Omental fat pad (tissue), 4 donors: ENCODE measurements around the gene MAP4K3. TPM values are rescaled to one million over a fixed set of nuclear protein-coding genes. Genes with fewer than 3 reads are reported as not detected.
"Not testable (repeated sequence)": the region's sequence is repeated elsewhere in the genome, so short reads cannot be mapped to it uniquely, and the experiment has no call there.

Experiments used
- ATAC-seq: fragments of 150-250 bp; one replicate; pipeline ENCODE4 v1.9.1; 2016; ENCODE audit warnings: mild to moderate bottlenecking, moderate library complexity; ENCODE audit not compliant: low FRiP score
- DNase-seq: peaks from one replicate; pipeline ENCODE4 v3.0.0-alpha.2; 2019; ENCODE audit warnings: low spot score
- CTCF ChIP-seq, 3 donors: fragments of 450-650 bp; IDR thresholded peaks; one replicate each; pipeline ENCODE4 v1.5.1; 2016 to 2017; ENCODE audit warnings: antibody characterized with exemption in 3 of 3, mild to moderate bottlenecking in 3 of 3, moderate library complexity in 2 of 3
- total RNA-seq, 4 donors: library from RNA; depleted of rRNA; stranded (reverse); fragments of >200 nt; gene quantifications; one replicate each; pipeline ENCODE4 v1.1.0, GENCODE V29; 2016

The MAP4K3 gene
- total RNA-seq, 4 donors from 2014 or later = 45.9 to 93.7 (median 66.1) TPM

- no peak for DNase-seq
- TF ChIP-seq CTCF (IDR thresholded peaks at IDR 0.05) = no peak
- no peak for ATAC-seq
Measured at GRCh38 chr2:39246382-39246980, 190.6 kb downstream of the MAP4K3 start.

DNA sequence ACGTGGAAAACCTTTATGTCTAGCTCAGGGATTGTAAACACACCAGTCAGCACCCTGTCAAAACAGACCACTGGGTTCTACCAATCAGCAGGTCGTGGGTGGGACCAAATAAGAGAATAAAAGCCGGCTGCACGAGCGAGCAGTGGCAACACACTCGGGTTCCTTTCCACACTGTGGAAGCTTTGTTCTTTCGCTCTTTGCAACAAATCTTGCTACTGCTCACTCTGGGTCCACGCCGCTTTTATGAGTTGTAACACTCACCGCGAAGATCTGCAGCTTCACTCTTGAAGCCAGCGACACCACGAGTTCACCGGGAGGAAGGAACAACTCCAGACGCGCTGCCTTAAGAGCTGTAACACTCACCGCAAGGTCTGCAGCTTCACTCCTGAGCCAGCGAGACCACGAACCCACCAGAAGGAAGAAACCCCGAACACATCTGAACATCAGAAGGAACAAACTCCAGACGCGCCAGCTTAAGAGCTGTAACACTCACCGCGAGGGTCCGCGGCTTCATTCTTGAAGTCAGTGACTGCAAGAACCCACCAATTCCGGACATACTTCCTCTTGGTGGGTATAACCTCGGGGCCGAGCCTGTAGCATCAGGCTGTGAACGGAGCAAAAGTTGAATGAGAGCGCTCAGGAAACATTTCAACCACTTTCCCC, 192.0 kb downstream of the MAP4K3 start:
- ATAC-seq, DNase-seq: not testable (repeated sequence)

- ATAC-seq, DNase-seq: not testable (repeated sequence)
Measured at GRCh38 chr2:39244241-39244862, 192.7 kb downstream of the MAP4K3 start.

DNA sequence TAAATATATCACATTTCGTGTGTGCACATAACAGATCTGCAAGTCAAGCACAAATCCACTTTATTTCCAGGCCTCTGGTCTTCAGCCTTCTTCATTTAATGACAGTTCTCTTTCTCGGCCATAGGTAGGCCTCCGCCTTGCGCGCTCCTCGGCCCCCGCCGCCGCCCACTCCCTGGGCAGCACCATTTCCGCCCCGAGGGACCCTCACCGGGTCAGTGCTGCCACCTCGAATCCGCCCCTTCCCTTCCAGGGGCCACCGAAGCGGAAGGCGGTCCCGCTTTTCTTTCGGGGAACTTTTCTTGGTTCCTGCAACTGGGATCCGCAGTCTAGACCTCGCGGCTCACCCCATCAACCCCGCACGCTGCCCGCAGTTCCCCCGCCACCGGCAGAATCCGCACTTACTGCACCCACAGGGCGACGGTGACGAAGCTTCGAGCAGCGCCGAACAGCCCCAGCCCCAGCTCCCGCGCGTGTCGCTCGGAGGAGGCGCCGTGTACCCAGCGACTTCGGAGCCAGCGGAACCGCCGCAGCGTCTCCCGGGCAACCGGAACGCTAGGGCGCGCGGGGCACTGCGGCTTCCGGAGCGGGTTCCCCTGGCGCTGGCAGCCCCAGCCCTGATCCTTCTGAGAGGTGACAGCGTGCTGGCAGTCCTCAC, 193.5 kb downstream of the MAP4K3 start, which contains the start of gene CDKL4:
Gene CDKL4 (minus strand): TSS at position 502 of the 655 bp plus-strand sequence.
- DNase-seq (no peak), ATAC-seq (no peak)
- no peak for TF ChIP-seq CTCF (IDR thresholded peaks at IDR 0.05)

DNA sequence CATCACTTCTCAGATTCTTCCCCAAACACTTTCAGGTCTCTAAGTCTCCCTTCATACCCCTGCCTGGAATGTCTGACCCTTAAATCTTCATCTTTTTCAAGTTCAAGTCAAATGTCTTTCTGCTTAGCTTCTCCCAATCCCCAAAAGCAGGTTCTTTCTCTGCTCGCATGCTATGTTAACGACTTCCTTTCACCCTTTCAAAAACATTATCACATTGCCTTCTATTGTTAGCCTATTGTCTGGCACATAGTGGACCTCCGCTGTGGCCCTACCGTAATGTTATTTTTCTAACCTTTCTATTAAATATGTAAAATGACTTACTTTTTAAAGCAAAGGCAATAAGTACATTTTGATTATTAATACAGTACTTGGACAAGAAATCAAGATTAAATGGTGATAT, 195.5 kb downstream of the MAP4K3 start:
- no peak for ATAC-seq
- DNase-seq = no peak
- no peak for TF ChIP-seq CTCF (IDR thresholded peaks at IDR 0.05)

DNA sequence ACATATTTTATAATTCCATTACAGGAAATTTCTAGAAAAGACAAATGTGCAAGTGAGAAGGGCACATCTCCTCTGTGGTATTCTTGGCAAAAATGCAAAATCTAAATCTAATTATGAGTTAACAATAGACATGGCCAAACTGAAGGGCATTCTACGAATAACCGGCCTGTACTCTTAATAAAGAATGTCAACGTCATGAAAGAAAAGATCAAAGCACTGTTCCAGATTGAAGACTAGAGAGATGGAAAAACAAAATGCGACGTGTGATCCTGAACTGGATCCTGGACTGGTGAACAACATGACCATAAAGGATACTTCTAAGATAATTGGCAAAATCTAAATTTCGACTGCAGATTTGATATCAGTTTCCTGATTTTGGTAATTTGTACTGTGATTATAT, 196.3 kb downstream of the MAP4K3 start:
- DNase-seq (no peak), ATAC-seq (no peak)
- TF ChIP-seq CTCF (IDR thresholded peaks at IDR 0.05) = no peak

DNA sequence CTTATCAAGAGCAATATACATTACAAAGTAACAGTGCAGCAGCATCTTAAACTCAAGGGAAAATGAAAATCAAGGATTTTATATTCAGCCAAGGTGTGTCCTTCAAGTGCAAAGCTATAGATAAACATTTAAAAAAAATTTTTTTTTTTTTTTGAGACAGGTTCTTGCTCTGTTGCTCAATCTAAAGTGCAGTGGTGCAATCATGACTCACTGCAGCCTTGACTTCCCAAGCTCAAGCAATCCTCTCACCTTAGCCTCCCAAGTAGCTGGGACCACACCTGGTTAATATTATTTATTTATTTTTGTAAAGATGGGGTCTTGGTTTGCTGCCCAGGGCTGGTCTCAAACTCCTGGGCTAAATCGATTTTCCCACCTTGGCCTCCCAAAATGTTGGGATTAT, 202.3 kb downstream of the MAP4K3 start:
- DNase-seq = no peak
- no peak for ATAC-seq
- TF ChIP-seq CTCF (IDR thresholded peaks at IDR 0.05) = no peak
